Activated CD8-positive, alpha-beta memory T cell treated with anti-CD3 and anti-CD28 coated beads, Interleukin-2, amount 50 U/mL, for 1 hour (primary cell): Measurements from ENCODE around the gene SDCBP2.

Experiments
- DNase-seq: peaks from one replicate; pipeline ENCODE4 v3.0.0-alpha.2; 2020; ENCODE audit errors: extremely low read depth

The SDCBP2 gene

DNA sequence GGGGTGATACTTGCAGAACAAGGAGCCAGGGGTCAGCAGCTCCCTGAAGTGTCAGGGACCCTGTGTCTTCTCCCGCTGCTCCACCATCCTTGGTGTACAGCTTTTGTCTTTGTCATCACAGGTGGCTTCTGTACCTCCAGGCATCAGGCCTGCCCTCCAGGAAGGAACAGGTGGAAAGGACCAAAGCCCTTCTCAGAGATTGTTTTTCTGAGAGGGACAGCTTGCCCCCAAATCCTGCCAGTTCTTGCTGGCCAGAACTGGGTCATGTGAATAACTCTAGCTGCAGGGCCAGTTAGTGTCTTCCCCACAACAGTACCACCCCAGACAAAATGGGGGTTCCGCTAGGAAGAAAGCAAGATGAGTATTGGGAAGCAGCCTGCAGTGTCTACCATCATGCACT is 31.5 kb downstream of the SDCBP2 start:
- no peak for DNase-seq

DNA sequence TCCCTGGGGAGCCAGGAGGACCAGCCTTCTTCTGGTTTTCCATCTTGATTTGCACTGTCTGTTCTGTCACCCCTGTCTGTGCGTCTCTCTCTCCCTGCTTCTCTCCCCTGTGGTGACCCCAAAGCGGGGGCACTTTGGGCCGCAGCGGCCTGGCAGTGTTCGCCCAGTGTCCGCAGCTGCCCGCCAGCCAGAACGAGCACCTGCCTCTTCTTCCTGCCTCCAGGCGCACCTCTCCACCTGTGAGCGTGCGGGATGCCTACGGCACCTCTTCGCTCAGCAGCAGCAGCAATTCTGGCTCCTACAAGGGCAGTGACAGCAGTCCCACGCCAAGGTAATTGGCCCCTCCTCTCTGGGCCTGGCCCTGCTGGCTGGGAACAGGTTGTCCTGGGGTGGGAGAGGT is 32.0 kb downstream of the SDCBP2 start:
- DNase-seq: no peak

DNA sequence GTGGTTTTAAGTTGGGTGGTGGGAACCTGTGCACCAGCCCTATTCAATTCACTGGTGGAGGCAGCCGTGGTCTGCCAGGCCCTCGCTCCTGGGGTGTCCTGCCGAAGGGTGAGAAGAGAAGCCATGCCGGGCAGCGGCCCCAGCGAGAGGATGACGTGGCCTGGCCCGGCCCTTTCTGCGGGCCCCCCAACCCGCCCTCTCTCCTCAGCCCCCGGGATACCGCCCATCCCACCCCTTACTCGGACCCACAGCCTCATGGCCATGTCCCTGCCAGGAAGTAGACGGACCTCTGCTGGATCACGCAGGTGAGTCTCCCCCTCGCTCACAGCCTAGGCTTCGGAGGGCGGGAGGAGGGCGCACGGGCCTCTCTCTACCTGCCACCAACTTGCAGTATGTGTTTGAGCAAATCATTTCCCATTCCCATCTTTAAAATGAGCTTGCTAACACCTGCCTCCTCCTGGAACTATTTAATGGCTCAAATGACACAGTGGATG is 32.8 kb downstream of the SDCBP2 start:
- no peak for DNase-seq

DNA sequence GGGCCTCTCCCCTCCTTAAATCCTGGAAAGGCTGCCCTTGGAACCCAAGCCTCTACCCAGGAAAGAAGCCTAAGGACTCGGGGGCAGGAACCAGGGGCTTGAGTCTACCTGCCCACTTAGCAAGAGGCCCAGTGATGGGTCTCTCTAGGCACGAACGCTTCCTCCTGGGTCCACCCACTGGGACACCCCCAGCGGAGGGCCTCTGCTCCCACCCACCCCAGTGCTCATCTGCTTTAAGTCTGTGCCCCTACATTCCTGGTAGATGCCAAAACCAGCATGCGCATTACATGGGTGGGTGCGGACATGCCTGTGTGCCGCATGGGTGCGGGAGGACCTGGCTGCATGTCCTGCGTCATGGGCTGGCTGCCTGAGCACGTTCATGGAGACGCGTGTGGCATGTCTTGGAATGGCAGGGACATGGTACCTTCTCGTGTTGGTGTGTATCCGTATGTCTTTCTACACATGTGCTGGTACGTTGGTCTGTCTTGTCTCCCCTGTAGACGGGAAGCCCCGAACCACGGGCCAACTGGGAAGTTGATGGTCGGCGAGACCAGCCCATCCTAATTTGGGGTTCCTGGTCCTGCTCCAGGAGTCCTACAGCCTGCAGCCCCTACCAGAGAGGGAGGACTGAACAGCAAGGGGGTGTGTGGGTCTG is 33.5 kb downstream of the SDCBP2 start:
- no peak for DNase-seq

DNA sequence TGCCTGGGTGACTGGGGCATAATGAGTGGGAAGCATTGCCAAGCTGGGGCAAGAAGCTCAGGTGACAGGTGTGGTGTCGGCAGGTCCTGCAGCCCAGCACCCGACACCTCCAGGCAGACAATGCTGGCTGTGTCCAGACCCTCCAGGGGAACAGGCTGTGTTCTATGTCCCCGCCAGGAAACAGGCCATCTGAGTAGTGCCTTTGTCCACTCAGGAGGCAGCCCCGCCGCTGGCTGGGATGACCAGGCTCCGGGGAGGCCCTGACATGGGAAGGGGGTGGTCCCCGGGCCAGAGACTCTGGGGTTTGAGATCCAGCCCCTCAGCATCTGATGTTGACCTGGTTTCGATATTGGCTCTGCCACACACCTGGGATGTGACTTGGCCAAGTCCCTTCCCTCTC is 34.4 kb downstream of the SDCBP2 start:
- DNase-seq: no peak

DNA sequence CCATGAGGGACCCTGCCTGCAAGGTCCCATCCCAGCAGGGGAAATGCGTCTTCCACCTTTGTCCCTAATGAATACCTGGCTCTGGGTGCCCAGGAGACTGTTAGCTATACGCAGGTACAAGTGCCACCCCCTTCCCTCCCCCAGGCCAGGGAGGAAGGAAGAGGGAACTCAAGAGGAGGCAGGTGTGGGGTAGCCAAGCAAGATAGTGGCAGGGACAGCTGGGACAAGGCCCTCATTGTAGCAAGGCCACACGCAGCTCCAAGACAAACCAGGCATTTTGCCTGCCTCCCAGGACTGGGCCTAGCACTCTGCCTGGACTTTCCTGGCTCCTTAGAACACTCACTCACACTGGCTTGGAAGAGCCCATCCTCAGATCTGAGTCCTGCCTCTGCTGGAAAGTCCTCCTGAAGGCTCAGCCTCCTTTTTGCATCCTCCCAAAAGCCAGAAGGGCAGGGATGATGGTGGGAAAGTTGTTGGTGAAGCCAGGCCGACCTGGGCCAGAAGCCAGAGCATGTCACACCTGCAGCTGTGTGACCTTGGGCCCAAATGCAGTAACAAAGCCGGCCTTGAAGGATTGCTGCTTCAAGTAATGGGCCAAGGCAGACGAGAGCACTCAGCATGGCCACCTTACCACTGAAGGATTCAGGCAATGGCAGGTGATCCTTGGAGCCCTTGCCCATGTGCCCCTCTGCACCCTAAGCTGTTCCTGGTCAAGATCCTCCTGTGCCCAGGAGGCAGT is 35.1 kb downstream of the SDCBP2 start:
- DNase-seq: no peak

DNA sequence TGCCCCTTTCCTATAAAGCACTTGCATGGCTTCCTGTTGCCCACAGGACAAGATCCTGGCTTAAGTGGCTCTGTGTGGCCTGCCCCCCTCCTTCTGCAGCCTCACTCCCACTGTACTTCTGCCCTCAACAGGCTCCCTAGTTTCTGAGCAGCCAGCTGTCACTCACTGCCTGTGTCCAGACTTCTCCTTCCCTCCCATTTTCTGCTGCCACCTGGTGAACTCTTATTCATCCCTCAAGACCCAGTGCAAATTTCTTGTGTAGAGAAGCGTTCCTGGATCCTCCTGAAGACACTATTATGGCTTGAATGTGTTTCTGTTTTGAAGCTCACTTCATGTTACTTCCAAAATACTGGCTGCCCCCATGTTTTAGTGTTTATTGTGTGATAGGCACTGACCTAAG is 36.3 kb downstream of the SDCBP2 start:
- no peak for DNase-seq

DNA sequence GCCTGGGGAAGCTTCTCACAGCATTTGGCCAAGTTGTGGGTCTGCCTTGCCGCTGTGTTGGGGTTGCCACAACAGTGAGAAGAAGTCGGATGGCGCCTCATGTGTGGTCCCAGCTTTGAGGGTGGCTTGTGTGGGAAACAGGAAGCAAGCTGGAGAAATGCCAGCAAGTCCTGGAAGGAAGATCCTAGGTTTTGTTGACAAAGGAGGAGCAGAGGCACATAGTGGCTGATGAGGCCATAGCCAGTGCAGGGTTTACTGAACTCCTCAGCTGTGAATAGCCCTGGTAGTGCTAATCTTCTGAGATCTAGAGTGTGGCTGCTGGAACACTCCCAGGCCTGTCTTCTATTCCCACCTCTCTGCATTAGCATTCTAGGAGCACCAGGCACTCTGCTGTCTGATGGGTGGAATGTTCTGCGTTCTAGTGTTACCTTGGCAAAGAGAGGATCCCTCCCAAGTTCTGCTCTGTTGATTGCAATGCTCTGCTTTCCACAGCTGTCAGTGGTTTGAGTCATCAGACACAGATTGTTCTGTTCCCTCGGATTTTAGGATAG is 37.7 kb downstream of the SDCBP2 start:
- DNase-seq: no peak

DNA sequence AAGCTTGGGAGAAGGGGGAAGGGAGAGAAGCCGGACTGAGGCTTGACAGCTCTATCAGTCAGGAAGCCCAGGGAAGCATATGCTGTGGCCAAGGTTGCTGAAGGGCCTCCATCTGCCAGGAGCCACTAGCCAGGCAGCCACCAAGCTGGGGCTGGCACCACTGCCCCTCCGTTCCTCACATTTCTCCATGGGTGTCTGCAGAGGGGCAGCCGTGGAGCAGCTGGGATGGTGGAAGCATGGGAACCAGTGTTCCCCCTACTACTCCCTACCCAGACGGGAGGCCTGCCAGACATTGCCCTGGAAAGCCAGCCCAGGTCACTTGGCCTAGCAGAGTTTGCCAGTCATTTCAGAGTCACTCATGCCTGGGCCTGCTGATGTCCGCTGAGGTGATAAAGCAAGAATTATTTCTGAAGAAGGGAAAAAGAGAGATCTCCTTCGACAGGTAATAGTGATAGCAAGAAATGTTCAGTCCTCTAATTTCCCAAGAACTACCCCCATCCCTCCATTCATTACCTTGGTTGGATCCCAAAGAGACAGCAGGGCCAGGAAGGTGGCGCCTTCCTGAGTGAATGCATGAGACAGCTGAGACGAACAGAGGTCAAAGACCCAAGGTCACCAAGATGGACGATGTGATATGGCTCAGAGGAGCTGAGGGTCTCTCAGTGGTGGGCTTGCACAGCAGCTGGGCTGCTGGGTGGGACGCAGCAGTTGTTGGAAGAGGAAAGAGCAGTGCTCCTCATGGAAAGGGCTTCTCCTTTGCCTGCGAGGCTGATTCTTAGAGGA is 41.0 kb downstream of the SDCBP2 start:
- no peak for DNase-seq

DNA sequence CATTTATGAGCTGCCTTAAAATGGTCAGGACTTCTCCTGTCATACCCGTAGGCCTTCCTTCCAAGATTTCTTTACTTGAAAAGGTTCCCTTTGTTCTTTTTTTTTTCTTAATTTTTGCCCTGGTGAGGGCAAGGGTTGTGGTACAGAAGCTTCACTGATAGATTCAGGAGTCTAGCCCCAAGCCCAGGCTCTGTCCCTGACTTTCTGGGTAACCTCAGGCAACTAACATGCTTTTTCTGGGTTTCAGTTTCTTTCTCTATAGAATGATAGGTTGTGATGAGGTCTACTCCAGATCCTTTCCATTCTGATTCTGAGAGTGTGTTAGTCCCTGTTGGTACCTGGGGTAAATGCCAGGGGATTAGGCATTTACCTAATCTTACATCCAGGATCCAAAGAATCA is 41.6 kb downstream of the SDCBP2 start:
- no peak for DNase-seq

DNA sequence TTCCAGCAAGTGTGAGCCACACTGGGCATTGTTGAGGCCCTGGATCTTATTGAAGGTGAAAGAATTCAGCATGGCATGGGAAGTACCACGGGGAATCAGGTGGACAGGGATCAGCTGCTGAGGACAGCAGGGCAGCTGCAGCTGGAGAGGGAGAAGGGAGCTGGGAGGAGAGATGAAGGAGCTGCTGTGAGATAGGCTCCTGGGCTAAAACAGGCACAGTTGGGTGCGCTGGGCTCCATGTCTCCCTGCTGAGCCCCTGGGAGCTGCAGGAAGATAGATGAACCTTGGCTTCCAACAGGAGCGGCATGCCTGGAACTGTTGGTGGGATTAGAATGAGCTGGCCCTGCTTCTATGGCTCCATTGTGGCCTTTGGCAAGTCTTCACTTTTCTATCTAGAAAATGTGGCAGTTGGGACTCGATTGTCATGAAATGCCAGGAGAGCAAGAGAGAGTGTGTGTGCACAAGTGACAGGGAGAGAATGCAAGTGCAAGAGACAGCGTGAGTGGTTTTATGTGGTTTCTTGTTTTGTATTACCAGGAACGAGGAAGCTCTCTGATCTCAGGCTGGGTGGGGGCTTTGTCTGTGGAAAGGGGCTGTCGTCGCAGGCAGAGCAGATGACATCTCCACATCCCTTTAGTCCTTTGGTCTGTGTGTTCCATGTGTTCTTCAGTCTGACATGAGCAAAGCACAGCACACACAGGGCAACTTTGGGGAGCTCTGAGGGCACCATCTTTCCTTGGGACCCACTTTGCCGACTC is 42.5 kb downstream of the SDCBP2 start:
- peak; percentile 33 for DNase-seq

DNA sequence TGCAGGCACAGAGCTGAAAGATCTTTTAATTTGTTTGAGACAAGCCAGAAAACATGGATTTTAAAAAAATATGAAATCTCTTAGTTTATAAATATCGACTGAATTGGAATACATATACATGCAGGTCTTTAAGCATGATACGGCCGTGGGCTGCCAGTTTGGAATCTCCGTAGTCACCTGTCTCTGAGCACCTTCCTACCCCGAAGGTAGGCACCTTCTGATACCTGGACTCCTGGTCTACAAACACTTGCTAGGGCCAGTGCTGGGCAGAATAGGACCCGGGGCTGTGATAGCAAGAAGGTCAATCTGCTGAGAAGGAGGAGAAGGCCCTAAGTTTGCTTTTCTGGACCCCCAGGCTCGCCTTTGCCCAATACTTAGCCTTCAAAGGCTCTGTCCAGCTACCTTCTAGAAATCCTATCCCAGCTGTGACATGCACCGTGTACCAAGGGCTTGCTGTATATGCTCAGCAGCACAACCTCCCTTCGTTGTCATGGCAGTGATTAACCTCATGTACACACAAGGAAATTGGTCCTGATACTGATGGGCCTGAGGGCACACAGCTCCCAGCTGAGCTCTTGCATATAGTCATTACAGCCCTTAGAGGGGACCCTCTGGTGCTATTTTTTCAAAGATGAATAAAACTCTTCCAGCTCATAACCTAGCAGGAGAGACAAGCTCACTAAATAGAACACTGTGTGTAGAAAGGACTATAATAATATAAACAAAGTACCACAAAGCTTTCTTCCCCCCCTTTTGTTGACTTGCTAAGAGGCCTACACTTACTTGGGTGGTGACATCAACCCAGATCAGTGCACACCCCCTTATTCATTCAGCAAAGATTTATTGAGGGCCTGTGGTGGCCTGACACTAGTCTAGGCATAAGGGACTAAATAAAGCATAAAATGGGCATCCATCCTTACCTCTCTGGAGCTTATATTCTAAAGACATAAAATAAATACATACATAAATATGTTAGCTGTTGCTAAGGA is 45.1 kb downstream of the SDCBP2 start:
- no peak for DNase-seq

DNA sequence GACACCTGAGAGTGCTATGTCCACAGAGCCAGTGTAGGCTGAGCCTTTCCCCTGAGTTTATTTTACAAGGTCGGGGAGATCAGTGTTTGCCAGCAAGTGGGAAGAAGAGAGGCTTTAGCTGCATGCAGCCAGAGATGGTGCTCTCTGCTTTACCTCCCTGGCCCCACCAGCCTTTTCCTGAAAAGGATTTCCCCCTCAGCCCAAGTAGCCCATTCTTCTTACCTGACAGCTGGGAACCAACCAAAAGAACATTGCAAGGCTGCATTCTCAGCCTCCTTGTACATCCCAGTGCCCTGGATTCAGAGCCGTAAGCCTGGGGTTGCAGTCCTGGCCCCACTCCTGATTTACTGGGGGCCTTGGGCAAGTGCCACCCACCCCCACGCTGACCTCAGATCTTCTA is 46.0 kb downstream of the SDCBP2 start:
- no peak for DNase-seq

DNA sequence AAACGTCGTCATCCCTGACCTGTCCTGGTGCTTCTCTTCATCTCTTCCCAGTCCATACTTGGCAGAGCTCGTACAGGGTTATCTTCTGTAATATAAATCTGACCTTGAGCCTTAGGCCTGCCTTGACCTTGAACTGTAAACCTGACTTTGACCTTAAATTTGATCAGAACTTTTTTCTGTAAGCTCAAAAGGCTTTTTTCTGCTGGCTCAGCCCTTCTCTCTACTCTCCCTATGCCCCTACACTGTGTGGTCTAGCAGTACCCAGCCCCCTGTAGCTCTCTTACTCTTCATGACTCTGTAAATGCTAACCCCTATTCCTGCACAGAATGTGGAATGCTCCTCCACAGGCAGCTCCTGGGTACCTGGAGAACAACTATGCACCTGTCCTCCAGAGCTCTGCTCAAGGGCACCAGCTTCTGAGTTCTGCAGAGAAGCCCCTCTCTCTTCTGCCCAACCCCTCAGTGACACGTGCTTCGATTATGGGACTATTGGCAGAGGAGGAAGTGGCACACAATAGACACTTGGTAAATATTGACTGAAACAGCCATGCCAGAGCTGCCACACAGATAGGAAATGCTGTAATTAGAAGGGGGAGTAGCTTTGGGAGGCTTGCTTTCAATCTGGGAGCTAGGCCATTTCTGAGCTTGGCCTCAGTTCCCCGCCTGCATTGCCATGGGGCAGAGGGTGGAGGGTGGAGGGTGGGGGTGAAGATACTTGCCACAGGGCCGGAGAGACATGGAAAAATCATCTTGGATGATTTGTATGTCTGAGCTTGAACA is 47.5 kb downstream of the SDCBP2 start:
- DNase-seq: no peak

DNA sequence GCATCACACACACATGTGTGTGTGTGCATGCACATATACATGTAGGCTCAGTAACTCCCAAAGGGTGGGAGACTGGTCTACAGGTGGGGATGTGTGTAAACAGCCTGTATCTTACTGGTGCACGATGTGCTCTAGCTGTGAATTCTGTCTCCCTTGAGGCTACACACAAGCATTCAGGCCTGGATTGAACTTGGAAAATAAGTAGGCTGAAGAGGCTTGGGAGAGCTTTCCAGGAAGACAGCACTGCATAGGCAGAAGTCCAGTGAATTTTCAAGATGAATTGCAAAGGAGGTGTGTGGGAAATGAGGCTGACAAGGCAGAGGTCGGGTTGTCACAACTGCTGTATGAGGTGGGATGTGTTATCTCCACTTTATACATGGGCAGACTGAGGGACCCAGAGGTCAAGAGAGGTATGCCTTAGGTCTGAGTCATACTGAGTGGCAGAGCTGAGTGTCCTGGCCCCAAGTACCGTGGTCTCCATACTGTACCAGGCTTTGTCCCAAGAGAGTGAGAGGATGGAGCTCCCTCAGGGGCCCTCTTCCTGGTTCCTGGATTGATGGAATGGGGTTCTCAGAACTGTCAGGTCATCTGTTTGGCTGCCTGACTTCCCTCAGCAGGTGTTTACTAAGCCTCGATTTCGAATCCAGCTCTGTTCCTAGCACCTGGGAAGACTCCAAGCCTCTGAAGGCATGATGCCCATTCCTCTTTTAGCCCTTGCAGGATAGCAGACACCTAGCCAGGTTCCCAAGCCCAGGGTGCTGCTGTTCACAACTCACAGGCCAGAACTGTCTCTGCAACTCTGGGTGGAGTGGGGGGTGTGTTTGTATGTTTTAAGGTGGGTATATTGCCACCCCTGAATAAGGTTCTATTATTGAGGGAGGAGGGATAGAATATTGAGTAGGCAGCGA is 48.5 kb downstream of the SDCBP2 start:
- DNase-seq: no peak

DNA sequence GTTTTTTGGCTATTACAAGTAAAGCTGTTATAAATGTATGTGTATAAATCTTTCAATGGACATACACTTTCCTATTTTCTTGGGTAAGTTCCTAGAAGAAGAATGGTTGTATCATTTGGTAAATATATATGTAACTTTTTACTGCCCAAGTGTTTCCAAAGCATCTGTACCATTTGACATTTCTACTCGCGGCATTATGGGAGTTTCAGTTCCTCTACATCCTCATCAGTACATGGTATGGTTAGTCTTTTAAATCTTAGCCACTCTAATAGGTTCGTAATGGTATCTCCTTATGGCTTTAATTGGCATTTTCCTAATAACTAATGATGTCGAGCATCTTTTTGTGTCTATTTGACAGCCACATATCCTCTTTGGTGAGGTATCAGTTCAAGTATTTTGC is 49.9 kb downstream of the SDCBP2 start:
- DNase-seq: no peak

DNA sequence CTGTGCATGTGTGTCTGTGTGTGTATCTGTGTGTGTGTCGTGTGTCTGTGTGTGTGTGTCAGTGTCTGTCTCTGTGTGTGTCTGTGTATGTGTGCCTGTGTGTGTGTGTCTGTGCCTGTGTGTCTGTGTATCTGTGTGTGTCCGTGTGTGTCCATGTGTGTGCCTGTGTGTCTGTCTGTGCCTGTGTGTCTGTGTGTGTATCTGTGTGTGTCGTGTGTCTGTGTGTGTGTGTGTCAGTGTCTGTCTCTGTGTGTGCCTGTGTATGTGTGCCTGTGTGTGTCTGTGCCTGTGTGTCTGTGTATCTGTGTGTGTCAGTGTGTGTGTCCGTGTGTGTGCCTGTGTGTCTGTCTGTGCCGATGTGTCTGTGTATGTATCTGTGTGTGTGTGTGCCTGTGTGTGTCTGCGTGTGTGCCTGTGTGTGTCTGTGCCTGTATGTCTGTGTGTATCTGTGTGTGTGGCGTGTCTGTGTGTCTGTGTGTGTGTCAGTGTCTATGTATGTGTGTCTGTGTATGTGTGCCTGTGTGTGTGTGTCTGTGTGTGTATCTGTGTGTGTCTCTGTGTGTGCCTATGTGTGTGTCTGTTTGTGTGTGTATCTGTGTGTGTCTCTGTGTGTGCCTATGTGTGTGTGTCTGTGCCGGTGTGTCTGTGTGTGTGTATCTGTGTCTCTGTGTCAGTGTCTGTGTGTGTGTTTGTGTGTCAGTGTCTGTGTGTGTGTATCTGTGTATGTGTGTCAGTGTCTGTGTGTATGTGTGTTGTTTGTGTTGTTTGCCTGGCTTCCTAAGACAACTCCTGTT is 51.2 kb downstream of the SDCBP2 start:
- no peak for DNase-seq

DNA sequence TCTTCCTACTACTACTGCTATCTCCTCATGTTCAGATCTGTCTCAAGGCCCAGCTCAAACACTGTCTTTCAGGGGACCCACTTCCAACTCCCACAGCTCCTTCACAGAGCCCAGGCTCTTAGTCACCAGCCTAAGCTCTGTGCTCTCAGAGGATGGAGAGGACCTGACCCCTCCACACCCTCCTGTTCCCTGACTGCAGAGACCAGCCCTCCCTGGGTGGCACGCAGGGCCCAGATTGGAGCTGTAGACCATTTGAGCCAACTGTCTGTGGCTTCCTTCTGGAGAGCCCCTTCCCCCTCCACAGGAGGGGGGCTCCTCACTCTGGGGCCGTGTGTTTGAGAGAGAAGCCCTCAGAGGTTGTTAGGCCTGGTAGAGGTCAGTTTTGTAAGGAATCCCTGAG is 53.0 kb downstream of the SDCBP2 start:
- DNase-seq: no peak
